HG03039 (cell line): ENCODE measurements around the gene SNRNP40.
"Not testable (repeated sequence)": the region's sequence is repeated elsewhere in the genome, so short reads cannot be mapped to it uniquely, and the experiment has no call there.

ENCODE experiments used
- ATAC-seq: cut with Tn5 transposase; IDR thresholded peaks from one replicate; pipeline ENCODE4 v1.9.1; 2021; ENCODE audit warnings: mild to moderate bottlenecking, moderate library complexity; ENCODE audit not compliant: unreplicated experiment

Gene SNRNP40

DNA sequence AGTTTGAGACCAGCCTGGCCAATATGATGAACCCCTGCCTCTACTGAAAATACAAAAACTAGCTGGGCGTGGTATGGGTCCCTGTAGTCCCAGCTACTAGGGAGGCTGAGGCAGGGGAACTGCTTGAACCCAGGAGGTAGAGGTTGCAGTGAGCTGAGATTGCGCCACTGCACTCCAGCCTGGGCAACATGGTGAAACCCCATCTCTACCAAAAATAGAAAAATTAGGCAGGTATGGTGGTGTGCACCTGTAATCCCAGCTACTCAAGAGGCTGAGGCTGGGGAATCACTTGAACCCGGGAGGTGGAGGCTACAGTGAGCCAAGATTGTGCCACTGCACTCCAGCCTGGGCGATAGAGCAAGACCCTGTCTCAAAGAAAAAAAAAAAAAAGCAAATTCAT is 8.8 kb downstream of the SNRNP40 start:
- ATAC-seq: not testable (repeated sequence)

DNA sequence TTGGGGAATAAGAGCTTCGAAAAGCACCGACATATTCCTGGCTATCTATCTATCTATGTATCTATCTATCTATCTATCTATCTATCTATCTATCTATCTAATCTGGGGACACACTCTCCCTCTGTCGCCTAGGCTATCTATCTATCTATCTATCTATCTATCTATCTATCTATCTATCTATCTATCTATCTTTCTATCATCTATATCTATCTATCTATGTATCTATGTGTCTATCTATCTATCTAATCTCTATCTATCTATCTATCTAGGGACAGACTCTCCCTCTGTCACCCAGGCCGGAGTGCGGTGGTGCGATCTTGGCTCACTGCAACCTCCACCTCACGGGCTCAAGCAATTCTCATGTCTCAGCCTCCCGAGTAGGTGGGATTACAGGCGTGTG is 14.2 kb downstream of the SNRNP40 start:
- not testable (repeated sequence) for ATAC-seq

- ATAC-seq: no peak
Measured at GRCh38 chr1:31273619-31274018, 23.0 kb downstream of the SNRNP40 start.

- no peak for ATAC-seq
Measured at GRCh38 chr1:31272369-31272768, 24.2 kb downstream of the SNRNP40 start.

- no peak for ATAC-seq
Measured at GRCh38 chr1:31266547-31266946, 30.0 kb downstream of the SNRNP40 start.

DNA sequence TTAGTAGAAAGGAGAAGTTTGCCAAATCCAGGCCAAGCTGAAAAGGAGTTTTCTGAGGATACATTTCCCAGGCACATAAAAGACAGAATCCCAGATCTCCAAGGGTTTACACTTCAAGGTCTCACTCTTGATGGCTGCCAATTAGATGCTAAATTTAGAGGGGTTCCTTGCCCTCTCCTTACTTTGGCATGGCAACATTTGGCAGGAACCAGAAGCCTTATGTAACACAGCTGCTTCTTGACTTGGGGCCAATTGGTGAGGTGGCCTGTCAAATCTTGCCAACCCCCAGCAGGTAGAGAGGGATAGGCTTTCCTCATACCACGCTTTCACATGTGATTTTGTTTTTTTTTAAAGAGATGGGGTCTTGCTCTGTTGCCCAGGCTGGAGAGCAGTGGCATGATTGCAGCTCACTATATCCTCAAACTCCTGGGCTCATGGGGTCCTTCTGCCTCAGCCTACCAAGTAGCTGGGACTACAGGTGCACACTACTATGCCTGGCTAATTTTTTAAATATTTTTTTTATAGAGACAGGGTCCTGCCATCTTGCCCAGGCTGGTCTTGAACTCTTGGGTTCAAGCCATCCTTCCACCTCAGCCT is 31.7 kb downstream of the SNRNP40 start:
- ATAC-seq: no peak

DNA sequence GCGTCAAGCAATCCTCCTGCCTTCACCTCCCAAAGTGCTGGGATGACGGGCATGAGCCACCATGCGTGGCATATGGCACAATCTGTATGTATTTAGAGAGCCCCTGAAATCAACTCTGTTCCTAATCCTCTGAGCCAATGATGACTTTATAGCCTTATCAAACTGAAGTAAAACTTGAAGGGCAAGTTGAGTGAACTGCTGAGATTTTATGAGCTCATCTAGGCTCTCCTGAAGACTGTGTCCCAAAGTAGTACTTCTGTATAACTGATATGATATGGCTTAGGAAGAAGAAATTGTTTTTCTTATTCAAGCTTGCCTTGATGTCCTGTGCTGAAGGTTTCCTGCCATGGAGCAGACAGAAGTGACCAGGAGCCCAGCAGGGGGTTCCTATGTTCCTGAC is 33.2 kb downstream of the SNRNP40 start:
- no peak for ATAC-seq

GRCh38 chr1:31262393-31262792 is 34.2 kb downstream of the SNRNP40 start:
- not testable (repeated sequence) for ATAC-seq

DNA sequence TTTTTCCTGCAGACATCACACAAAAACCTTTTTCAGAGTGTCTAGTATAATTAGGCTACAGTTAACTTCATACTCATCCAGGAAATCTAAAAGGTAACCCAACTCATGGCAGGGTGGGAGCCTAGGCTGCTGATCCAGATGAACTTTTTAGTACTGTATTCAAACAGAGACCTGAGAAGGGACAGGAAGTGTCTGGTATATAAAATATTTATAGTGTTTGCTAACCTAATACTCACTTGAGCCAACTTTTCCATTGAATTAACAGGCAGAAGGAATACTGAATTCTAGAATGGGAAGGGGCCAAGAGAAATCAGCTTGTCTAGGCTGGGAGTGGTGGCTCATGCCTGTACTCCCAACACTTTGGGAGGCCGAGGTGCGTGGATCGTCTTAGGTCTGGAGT is 34.7 kb downstream of the SNRNP40 start:
- ATAC-seq: no peak

DNA sequence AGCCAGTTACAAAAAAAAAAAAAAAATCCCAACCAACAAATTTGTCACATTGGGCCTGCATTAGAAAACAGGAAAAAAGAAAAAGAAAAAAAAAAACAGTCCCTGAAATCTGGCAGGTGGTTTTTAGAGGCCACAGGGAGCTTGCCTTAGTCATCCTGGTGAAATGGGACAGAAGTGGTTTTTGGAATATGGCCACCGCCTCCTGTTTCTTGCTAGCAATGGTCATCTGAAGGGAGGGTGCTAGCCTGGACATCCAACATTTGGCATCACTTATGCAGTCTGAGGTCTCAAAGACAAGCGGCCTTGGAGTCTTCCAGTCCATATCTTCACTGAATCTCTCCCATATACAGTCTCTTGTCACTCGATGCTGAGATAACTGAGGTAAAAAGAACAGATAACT is 36.8 kb downstream of the SNRNP40 start:
- ATAC-seq: no peak

DNA sequence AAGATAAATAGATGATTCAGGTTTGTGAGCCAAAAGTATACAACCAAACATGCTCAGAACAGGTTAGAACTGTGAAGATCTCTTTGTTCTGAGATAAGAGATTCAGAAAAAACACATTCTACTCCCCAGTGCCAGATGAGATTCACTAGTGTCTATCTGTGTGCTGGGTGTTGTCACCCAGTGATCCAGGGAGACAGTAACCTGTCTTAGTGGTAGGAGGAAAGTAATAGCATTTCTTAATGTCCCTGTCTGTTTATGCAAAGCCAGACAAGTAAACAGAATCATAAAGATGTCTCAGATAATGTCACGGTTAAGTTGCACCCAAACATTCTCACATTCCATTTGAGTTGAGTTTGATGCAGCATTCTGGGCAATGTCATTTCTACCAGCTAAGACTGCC is 38.0 kb downstream of the SNRNP40 start:
- no peak for ATAC-seq

- no peak for ATAC-seq
Measured at GRCh38 chr1:31257213-31257612, 39.4 kb downstream of the SNRNP40 start.

GRCh38 chr1:31249854-31250253 is 46.7 kb downstream of the SNRNP40 start:
- ATAC-seq: no peak

GRCh38 chr1:31248276-31248675 is 48.3 kb downstream of the SNRNP40 start:
- ATAC-seq: no peak

DNA sequence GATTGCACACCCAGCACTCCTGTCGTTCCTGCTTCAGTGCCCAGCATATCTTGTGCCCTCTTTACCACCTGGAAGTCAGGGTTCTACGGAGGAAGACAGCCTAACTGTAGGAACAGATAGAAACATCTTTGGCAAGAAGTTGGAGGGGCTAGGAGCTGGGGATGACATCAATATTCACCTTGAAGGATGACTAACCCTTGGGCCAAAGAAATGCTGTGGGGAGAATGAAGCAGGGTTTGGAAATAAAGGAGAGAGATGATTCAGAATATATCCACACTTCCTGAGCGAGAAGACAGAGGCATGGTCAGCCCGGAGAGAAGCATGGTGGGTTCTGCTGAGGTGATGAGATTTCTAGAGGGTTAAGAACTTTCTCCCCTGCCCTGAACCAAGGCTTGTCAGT is 52.3 kb downstream of the SNRNP40 start:
- ATAC-seq: no peak

DNA sequence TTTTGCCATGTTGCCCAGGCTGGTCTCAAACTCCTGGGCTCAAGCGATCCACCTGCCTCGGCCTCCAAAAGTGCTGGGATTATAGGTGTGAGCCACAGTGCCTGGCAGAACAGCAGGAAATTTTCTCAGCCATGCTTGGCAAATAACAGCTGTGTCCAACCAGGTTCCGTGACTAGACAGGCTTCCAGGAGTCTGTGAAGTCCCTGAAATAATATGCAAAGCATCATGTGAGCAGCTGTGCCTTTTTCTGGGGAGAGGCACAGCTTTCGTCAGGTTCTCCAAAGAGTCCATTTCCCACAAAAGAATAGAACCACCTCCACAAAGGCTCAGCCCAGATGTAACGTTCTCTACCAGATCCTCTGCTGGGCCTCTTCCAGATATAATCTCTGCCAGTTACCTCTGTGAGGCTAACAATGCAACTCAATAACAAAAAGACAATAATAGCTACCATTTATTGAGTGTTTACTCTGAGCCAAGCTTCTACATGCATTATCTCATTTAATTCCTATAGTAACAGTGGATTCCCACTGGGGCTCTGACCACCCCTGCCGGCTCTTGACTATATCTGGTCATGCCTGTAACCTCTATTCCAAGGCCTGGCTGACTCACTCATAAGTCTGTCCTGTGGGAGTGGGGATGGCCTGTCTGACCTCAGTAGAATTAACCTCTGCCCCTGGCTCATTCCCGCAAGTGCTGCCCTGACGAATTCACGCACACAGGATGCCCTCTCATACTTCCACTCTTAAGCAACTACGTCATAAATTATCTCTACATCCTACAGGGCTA is 52.9 kb downstream of the SNRNP40 start:
- no peak for ATAC-seq

- ATAC-seq: no peak
Measured at GRCh38 chr1:31241321-31241720, 55.3 kb downstream of the SNRNP40 start.

DNA sequence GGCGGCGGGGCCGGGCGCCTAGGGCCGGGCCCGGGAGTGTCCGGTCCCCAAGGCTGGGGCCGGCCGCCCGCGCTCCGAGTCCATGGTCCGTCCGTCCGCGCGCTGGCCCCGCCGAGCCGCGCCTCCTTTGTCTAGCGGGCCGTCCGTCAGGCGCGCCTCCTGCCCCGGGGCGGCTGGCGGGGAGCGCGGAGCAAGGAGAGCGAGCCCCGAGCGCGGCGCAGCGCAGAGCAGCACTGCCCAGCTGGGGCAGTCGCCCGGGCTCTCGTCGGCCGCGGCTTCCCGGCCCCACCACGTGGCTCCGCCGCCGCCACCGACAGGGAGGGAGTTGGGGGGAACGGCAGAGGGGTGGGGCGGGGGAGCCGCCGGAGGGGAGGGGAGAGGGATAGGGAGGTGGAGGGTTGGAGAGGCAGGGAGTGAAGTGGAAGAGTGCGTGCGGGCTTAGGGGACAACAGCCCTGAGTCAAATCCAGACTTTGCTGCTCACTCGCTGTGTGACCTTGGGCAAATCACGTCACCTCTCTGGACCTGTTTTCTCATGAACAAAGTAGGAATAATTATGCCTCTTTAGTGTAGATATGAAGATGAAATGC is 56.8 kb downstream of the SNRNP40 start, which contains the start of gene NKAIN1:
Gene NKAIN1 (minus strand): TSS at position 235 of the 589 bp plus-strand sequence. CDS start 340 bp downstream, outside the sequence.
- no peak for ATAC-seq

GRCh38 chr1:31238986-31239613 is 57.5 kb downstream of the SNRNP40 start:
- no peak for ATAC-seq

GRCh38 chr1:31238612-31238985 is 58.0 kb downstream of the SNRNP40 start:
- ATAC-seq: no peak

DNA sequence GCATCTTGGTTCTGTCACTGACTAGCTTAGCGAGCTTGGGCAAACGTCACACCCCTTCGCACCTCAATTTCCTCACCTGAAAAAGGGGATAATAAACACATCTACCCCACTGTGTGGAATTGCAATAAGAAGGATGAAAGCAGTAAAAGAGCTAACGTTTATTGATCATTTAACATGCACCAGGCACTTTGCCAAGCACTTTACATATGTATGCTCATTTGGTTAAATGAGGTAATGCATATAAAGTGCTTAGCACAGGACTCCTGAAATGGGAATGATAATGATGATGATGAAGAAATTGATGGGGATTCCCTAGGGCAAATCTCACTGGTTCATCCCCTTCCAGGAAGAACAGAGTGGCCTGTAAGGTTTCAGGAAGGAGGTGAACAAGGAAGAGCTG is 61.7 kb downstream of the SNRNP40 start:
- no peak for ATAC-seq
